HCT116 (cell line): ENCODE measurements around the gene DOCK10. TPM values are rescaled to one million over a fixed set of nuclear protein-coding genes. Genes with fewer than 3 reads are reported as not detected.

Experiments
- ATAC-seq: fragments of 200-7000 bp; cut with Tn5 transposase; 2 replicates; pipeline ENCODE4 v1.9.1; 2020; ENCODE audit warnings: mild to moderate bottlenecking, moderate library complexity
- BruUV-seq: library from RNA; stranded (reverse); fragments of 400-500 nt; replicated peaks from 2 replicates; lab custom pipeline; 2021; lab: Mats Ljungman, UMichigan
- CTCF ChIA-PET: fragments of 300-600 bp; sonication (Branson Sonifier 250); formaldehyde crosslinking; loops from one replicate; lab custom pipeline; 2021; ENCODE audit warnings: antibody characterized with exemption; lab: Charles Lee
- POLR2A ChIA-PET: fragments of 300-600, 350-600 bp; sonication (Branson Sonifier 250); formaldehyde crosslinking; loops from one replicate; lab custom pipeline; 2021; ENCODE audit warnings: antibody characterized with exemption; lab: Charles Lee
- RAD21 ChIA-PET, 2 experiments: fragments of 300-600 bp; sonication (Branson Sonifier 250); formaldehyde crosslinking; loops; one replicate each; lab custom pipeline; 2023; ENCODE audit warnings: low total read pairs in 2 of 2; ENCODE audit not compliant: uncharacterized antibody in 2 of 2, unreplicated experiment in 2 of 2, low non-redundant PET in 1 of 2; lab: Charles Lee
- DNase-seq: peaks from one replicate; pipeline ENCODE4 v3.0.0-alpha.2; 2010; ENCODE audit warnings: low read depth, low spot score
- H2AFZ ChIP-seq: fragments of 200-600 bp; shearing (Covaris generic), sonication (generic); 2 replicates; pipeline ENCODE4 v1.6.1; 2017; ENCODE audit warnings: low read depth, mixed run types, mixed read lengths, antibody characterized with exemption, low read length; ENCODE audit not compliant: poor library complexity, severe bottlenecking
- H3K27ac ChIP-seq: 2 replicates; pipeline ENCODE4 v1.5.1; 2012; ENCODE audit warnings: low read depth, low read length
- H3K27me3 ChIP-seq: fragments of 200-600 bp; sonication (generic); 2 replicates; pipeline ENCODE4 v1.6.1; 2016; ENCODE audit warnings: mixed run types, low read length, mixed read lengths; ENCODE audit not compliant: insufficient read depth
- H3K36me3 ChIP-seq, 2 experiments: fragments of 200-500 bp in 1 of 2; fragments of 200-600 bp in 1 of 2; sonication (Bioruptor generic) in 1 of 2; sonication (generic) in 1 of 2; 2 replicates each; pipeline versions ENCODE4 v1.5.1 to v1.6.1; 2014 to 2016; ENCODE audit warnings: low read length in 2 of 2, inconsistent platforms in 1 of 2, mixed read lengths in 1 of 2, mixed run types in 1 of 2; ENCODE audit not compliant: insufficient read depth in 2 of 2, control insufficient read depth in 1 of 2
- H3K4me1 ChIP-seq, 2 experiments: fragments of 200-600 bp in 1 of 2; sonication (generic) in 1 of 2; 2 replicates each; pipeline versions ENCODE4 v1.5.1 to v1.6.1; 2012 to 2017; ENCODE audit warnings: low read length in 2 of 2, inconsistent platforms in 1 of 2, mild to moderate bottlenecking in 1 of 2, mixed read lengths in 1 of 2, mixed run types in 1 of 2, moderate library complexity in 1 of 2; ENCODE audit not compliant: insufficient read depth in 2 of 2, control insufficient read depth in 1 of 2
- H3K4me2 ChIP-seq: fragments of 200-600 bp; sonication (generic); 2 replicates; pipeline ENCODE4 v1.6.1; 2017; ENCODE audit warnings: mixed run types, low read length, mixed read lengths
- H3K4me3 ChIP-seq, 2 experiments: fragments of 200-600 bp in 1 of 2; sonication (generic) in 1 of 2; replicated peaks in 1 of 2; 2 replicates each; pipeline ENCODE4 v1.5.1; 2011 to 2016; ENCODE audit warnings: low read length in 2 of 2, control low read depth in 1 of 2, low read depth in 1 of 2, mild to moderate bottlenecking in 1 of 2, mixed read lengths in 1 of 2, mixed run types in 1 of 2
- H3K79me2 ChIP-seq: fragments of 200-600 bp; sonication (generic); 2 replicates; pipeline ENCODE4 v1.6.1; 2017; ENCODE audit warnings: mild to moderate bottlenecking, mixed run types, low read length, moderate library complexity, mixed read lengths; ENCODE audit not compliant: insufficient read depth
- H3K9ac ChIP-seq: fragments of 200-600 bp; sonication (generic); 2 replicates; pipeline ENCODE4 v1.6.1; 2016; ENCODE audit warnings: low read length, mixed read lengths
- H3K9me2 ChIP-seq: fragments of 200-600 bp; sonication (generic), shearing (Covaris generic); 2 replicates; pipeline ENCODE4 v1.6.1; 2017; ENCODE audit warnings: mixed run types, mild to moderate bottlenecking, moderate library complexity; ENCODE audit not compliant: insufficient read depth
- H3K9me3 ChIP-seq, 2 experiments: fragments of 200-500 bp in 1 of 2; fragments of 200-600 bp in 1 of 2; sonication (Bioruptor generic) in 1 of 2; sonication (generic) in 1 of 2; 2 replicates each; pipeline ENCODE4 v1.6.1; 2014 to 2017; ENCODE audit warnings: low read length in 2 of 2, mixed read lengths in 2 of 2, inconsistent platforms in 1 of 2, low read depth in 1 of 2, mild to moderate bottlenecking in 1 of 2, mixed run types in 1 of 2, moderate library complexity in 1 of 2; ENCODE audit not compliant: control insufficient read depth in 1 of 2, insufficient read depth in 1 of 2
- H4K20me1 ChIP-seq: fragments of 200-600 bp; sonication (generic), shearing (Covaris generic); 2 replicates; pipeline ENCODE4 v1.6.1; 2017; ENCODE audit warnings: mixed run types, mild to moderate bottlenecking, moderate library complexity; ENCODE audit not compliant: insufficient read depth
- ATF3 ChIP-seq: IDR thresholded peaks from 2 replicates; pipeline ENCODE4 v1.6.1; 2012
- CBX3 ChIP-seq: IDR thresholded peaks from 2 replicates; pipeline ENCODE4 v1.6.1; 2012; ENCODE audit warnings: low read depth
- CEBPB ChIP-seq: IDR thresholded peaks from 2 replicates; pipeline ENCODE4 v1.6.1; 2012; ENCODE audit warnings: low read depth
- CTCF ChIP-seq, 3 experiments: fragments of 200-600 bp in 1 of 3; sonication (generic) in 1 of 3; IDR thresholded peaks in 2 of 3; conservative IDR thresholded peaks in 1 of 3; 2 replicates each; pipeline ENCODE4 v1.5.1; 2012 to 2017; ENCODE audit warnings: low read depth in 2 of 3, low read length in 2 of 3, antibody characterized with exemption in 1 of 3, borderline replicate concordance in 1 of 3, control low read depth in 1 of 3, mild to moderate bottlenecking in 1 of 3, mixed read lengths in 1 of 3, mixed run types in 1 of 3, moderate library complexity in 1 of 3; ENCODE audit not compliant: insufficient read depth in 1 of 3
- EGR1 ChIP-seq: IDR thresholded peaks from 2 replicates; pipeline ENCODE4 v1.6.1; 2012; ENCODE audit warnings: low read depth
- FOSL1 ChIP-seq: IDR thresholded peaks from 2 replicates; pipeline ENCODE4 v1.6.1; 2012; ENCODE audit warnings: low read depth
- JUND ChIP-seq: IDR thresholded peaks from 2 replicates; pipeline ENCODE4 v1.6.1; 2012
- POLR2A ChIP-seq: IDR thresholded peaks from 2 replicates; pipeline ENCODE4 v1.7.0; 2011; ENCODE audit warnings: borderline replicate concordance; ENCODE audit not compliant: insufficient read depth, insufficient read length; ENCODE audit errors: extremely low read depth
- RAD21 ChIP-seq: IDR thresholded peaks from 2 replicates; pipeline ENCODE4 v1.6.1; 2012; ENCODE audit warnings: low read depth, mild to moderate bottlenecking
- SIN3A ChIP-seq: IDR thresholded peaks from 2 replicates; pipeline ENCODE4 v1.6.1; 2012; ENCODE audit warnings: low read depth
- SP1 ChIP-seq: IDR thresholded peaks from 2 replicates; pipeline ENCODE4 v1.6.1; 2012; ENCODE audit warnings: low read depth
- SRF ChIP-seq: IDR thresholded peaks from 2 replicates; pipeline ENCODE4 v1.6.1; 2012; ENCODE audit warnings: low read depth
- TCF7L2 ChIP-seq: IDR thresholded peaks from 2 replicates; pipeline ENCODE4 v1.7.0; 2011; ENCODE audit warnings: borderline replicate concordance, inconsistent platforms; ENCODE audit not compliant: insufficient read depth, insufficient read length; ENCODE audit errors: extremely low read depth
- ZNF274 ChIP-seq: fragments of 200-500 bp; sonication (Bioruptor generic); IDR thresholded peaks from 2 replicates; pipeline ENCODE4 v1.6.1; 2014; ENCODE audit warnings: mild to moderate bottlenecking, low read depth, low read length, inconsistent platforms
- intact Hi-C: fragments of 100-400 bp; cut with micrococcal nuclease; formaldehyde crosslinking; loops from 2 replicates; pipeline ENCODE4 v1.10.0; 2022
- total RNA-seq: library from RNA; stranded (reverse); gene quantifications from one replicate; pipeline ENCODE4 v1.2.1, GENCODE V29; 2021; ENCODE audit not compliant: unreplicated experiment

Gene DOCK10
- total RNA-seq, 1 experiment from 2014 or later: 0.54 TPM

GRCh38 chr2:224757934-224758548 is 284.2 kb downstream of the DOCK10 start:
- H3K36me3 ChIP-seq: no peaks in the 10 kb centered on the region
- POLR2A ChIA-PET: no interaction called here
- intact Hi-C loops: no loop called here
- H3K9me2 ChIP-seq: no peaks in the 10 kb centered on the region
- H3K9ac ChIP-seq: no peak overlapping the region
- RAD21 ChIA-PET: no interaction called here
- no peak for ATAC-seq
- no peak for TF ChIP-seq SIN3A
- H3K27me3 ChIP-seq: no peaks in the 10 kb centered on the region
- CTCF ChIA-PET: no interaction called here
- BruUV-seq: no TSS peak
- H3K4me3 ChIP-seq: no peak overlapping the region
- no peak overlapping the region for H3K27ac ChIP-seq
- no peaks in the 10 kb centered on the region for H3K4me1 ChIP-seq
- no peak for DNase-seq
- H2AFZ ChIP-seq: no peak overlapping the region
- no peaks in the 10 kb centered on the region for H3K79me2 ChIP-seq
- no peaks in the 10 kb centered on the region for H4K20me1 ChIP-seq
- peaks cover 3 to 4% of the 10 kb centered on the region in 2 experiments; a peak in 2 of 4 replicates for H3K9me3 ChIP-seq
- no peak overlapping the region for H3K4me2 ChIP-seq

GRCh38 chr2:224753743-224754540 is 288.3 kb downstream of the DOCK10 start:
- Histone ChIP-seq H4K20me1 (no peaks in the 10 kb centered on the region), H3K36me3 (no peaks in the 10 kb centered on the region), H3K4me2 (no peak overlapping the region), H3K4me1 (no peaks in the 10 kb centered on the region), H3K27me3 (no peaks in the 10 kb centered on the region), H3K9me2 (no peaks in the 10 kb centered on the region), H3K9ac (no peak overlapping the region), H3K9me3 (peaks cover 3 to 4% of the 10 kb centered on the region in 2 experiments; a peak in 2 of 4 replicates), H2AFZ (no peak overlapping the region), H3K27ac (no peak overlapping the region), H3K79me2 (no peaks in the 10 kb centered on the region), H3K4me3 (no peak overlapping the region)
- POLR2A ChIA-PET: no interaction called here
- ATAC-seq (no peak), DNase-seq (no peak)
- RAD21 ChIA-PET: no interaction called here
- BruUV-seq: no TSS peak
- CTCF ChIA-PET: no interaction called here
- intact Hi-C loops: no loop called here
- TF ChIP-seq CEBPB (no peak), SRF (no peak), JUND (no peak), CBX3 (no peak), TCF7L2 (no peak), SP1 (no peak), ZNF274 (no peak), RAD21 (no peak), POLR2A (no peak), FOSL1 (no peak), ATF3 (no peak), EGR1 (no peak), CTCF (IDR thresholded peaks at IDR 0.05 in 2 of 3, conservative IDR thresholded peaks at IDR 0.05 in 1 of 3; ENCODE audit: borderline replicate concordance in 1 of 3, insufficient read depth in 1 of 3, low read depth in 2 of 3, low read length in 2 of 3) (no peak)
